H9 (cell line): ENCODE data around the gene DSN1. TPM values are rescaled to one million over a fixed set of nuclear protein-coding genes. Genes with fewer than 3 reads are reported as not detected.

Experiments
- DNase-seq: peaks from one replicate; pipeline ENCODE4 v3.0.0-alpha.2; 2017
- H2AFZ ChIP-seq: one replicate; pipeline ENCODE4 v1.6.1; 2013; ENCODE audit warnings: mild to moderate bottlenecking, low read length, control low read depth, moderate library complexity
- H2AK5ac ChIP-seq: 2 replicates; pipeline ENCODE4 v1.6.1; 2013; ENCODE audit warnings: low read length, control low read depth, mixed read lengths; ENCODE audit not compliant: insufficient read length
- H2BK120ac ChIP-seq: one replicate; pipeline ENCODE4 v1.6.1; 2013; ENCODE audit warnings: low read depth, mild to moderate bottlenecking, low read length, control low read depth, inconsistent platforms; ENCODE audit not compliant: poor library complexity, severe bottlenecking
- H2BK12ac ChIP-seq: 2 replicates; pipeline ENCODE4 v1.6.1; 2013; ENCODE audit warnings: low read length, control low read depth, mixed read lengths, low read depth; ENCODE audit not compliant: insufficient read length
- H2BK15ac ChIP-seq: 2 replicates; pipeline ENCODE4 v1.6.1; 2013; ENCODE audit warnings: low read depth, low read length, control low read depth
- H2BK20ac ChIP-seq: one replicate; pipeline ENCODE4 v1.6.1; 2013; ENCODE audit warnings: low read depth, mild to moderate bottlenecking, low read length, control low read depth, inconsistent platforms; ENCODE audit not compliant: poor library complexity, severe bottlenecking
- H2BK5ac ChIP-seq: 2 replicates; pipeline ENCODE4 v1.6.1; 2013; ENCODE audit warnings: low read length, control low read depth, mixed read lengths; ENCODE audit not compliant: insufficient read length
- H3K14ac ChIP-seq: 2 replicates; pipeline ENCODE4 v1.6.1; 2013; ENCODE audit warnings: low read length, control low read depth; ENCODE audit not compliant: insufficient read depth
- H3K18ac ChIP-seq: 2 replicates; pipeline ENCODE4 v1.6.1; 2013; ENCODE audit warnings: low read depth, mild to moderate bottlenecking, mixed read lengths, low read length, control low read depth; ENCODE audit not compliant: insufficient read length
- H3K23ac ChIP-seq: 2 replicates; pipeline ENCODE4 v1.6.1; 2013; ENCODE audit warnings: low read length, control low read depth, mixed read lengths, low read depth; ENCODE audit not compliant: insufficient read length
- H3K23me2 ChIP-seq: 2 replicates; pipeline ENCODE4 v1.6.1; 2013; ENCODE audit warnings: low read depth, mild to moderate bottlenecking, mixed read lengths, low read length, control low read depth; ENCODE audit not compliant: insufficient read length, poor library complexity, severe bottlenecking
- H3K27ac ChIP-seq: 2 replicates; pipeline ENCODE4 v1.5.1; 2013; ENCODE audit warnings: low read length, control low read depth, mixed read lengths, low read depth; ENCODE audit not compliant: insufficient read length
- H3K27me3 ChIP-seq: 2 replicates; pipeline ENCODE4 v1.6.1; 2013; ENCODE audit warnings: low read length, control low read depth, inconsistent platforms; ENCODE audit not compliant: insufficient read depth
- H3K4ac ChIP-seq: 2 replicates; pipeline ENCODE4 v1.6.1; 2013; ENCODE audit warnings: low read depth, mild to moderate bottlenecking, control low read depth, inconsistent platforms, low read length, moderate library complexity
- H3K4me1 ChIP-seq: 2 replicates; pipeline ENCODE4 v1.6.1; 2013; ENCODE audit warnings: low read length, control low read depth, inconsistent platforms; ENCODE audit not compliant: insufficient read depth
- H3K4me2 ChIP-seq: 2 replicates; pipeline ENCODE4 v1.6.1; 2013; ENCODE audit warnings: low read length, control low read depth, mixed read lengths; ENCODE audit not compliant: insufficient read length, insufficient read depth
- H3K56ac ChIP-seq: 2 replicates; pipeline ENCODE4 v1.6.1; 2013; ENCODE audit warnings: low read depth, mild to moderate bottlenecking, mixed read lengths, low read length, control low read depth; ENCODE audit not compliant: insufficient read length
- H3K79me1 ChIP-seq: 2 replicates; pipeline ENCODE4 v1.6.1; 2013; ENCODE audit warnings: low read depth, mild to moderate bottlenecking, moderate library complexity, low read length, control low read depth, inconsistent platforms; ENCODE audit not compliant: insufficient read depth, poor library complexity, severe bottlenecking
- H3K79me2 ChIP-seq: 2 replicates; pipeline ENCODE4 v1.6.1; 2013; ENCODE audit warnings: low read length, control low read depth, inconsistent platforms; ENCODE audit not compliant: insufficient read depth
- H3K9ac ChIP-seq: 2 replicates; pipeline ENCODE4 v1.6.1; 2013; ENCODE audit warnings: low read length, control low read depth, mixed read lengths; ENCODE audit not compliant: insufficient read length; ENCODE audit errors: extremely low read depth
- H3K9me3 ChIP-seq: one replicate; pipeline ENCODE4 v1.6.1; 2013; ENCODE audit warnings: low read depth, low read length, inconsistent platforms; ENCODE audit not compliant: control insufficient read depth
- H3T11ph ChIP-seq: one replicate; pipeline ENCODE4 v1.6.1; 2013; ENCODE audit warnings: mild to moderate bottlenecking, low read length, control low read depth, inconsistent platforms
- H4K20me1 ChIP-seq: one replicate; pipeline ENCODE4 v1.6.1; 2013; ENCODE audit not compliant: control insufficient read depth, insufficient read length, insufficient read depth
- H4K5ac ChIP-seq: 2 replicates; pipeline ENCODE4 v1.6.1; 2013; ENCODE audit warnings: low read depth, mild to moderate bottlenecking, mixed read lengths, low read length, control low read depth; ENCODE audit not compliant: insufficient read length
- H4K8ac ChIP-seq: replicated peaks from 2 replicates; pipeline ENCODE4 v1.6.1; 2013; ENCODE audit warnings: low read length, control low read depth, mixed read lengths, low read depth; ENCODE audit not compliant: insufficient read length
- H4K91ac ChIP-seq: 2 replicates; pipeline ENCODE4 v1.6.1; 2013; ENCODE audit warnings: low read depth, mild to moderate bottlenecking, moderate library complexity, mixed read lengths, low read length, control low read depth; ENCODE audit not compliant: insufficient read length
- H3K27ac Mint-ChIP-seq, 3 experiments: 2 replicates in 2 of 3; 3 replicates in 1 of 3; pipeline ENCODE4 v1.8.0; 2020 to 2021; ENCODE audit warnings: mixed read lengths in 3 of 3, mild to moderate bottlenecking in 1 of 3, moderate library complexity in 1 of 3
- H3K27me3 Mint-ChIP-seq: 2 replicates; pipeline ENCODE4 v1.8.0; 2021; ENCODE audit warnings: low read depth, mild to moderate bottlenecking, moderate library complexity, mixed read lengths
- H3K36me3 Mint-ChIP-seq, 3 experiments: 2 replicates in 2 of 3; 3 replicates in 1 of 3; pipeline ENCODE4 v1.8.0; 2020 to 2021; ENCODE audit warnings: low read depth in 3 of 3, mixed read lengths in 3 of 3; ENCODE audit not compliant: insufficient read depth in 1 of 3
- H3K4me1 Mint-ChIP-seq, 2 experiments: 2 replicates each; pipeline ENCODE4 v1.8.0; 2020; ENCODE audit warnings: mixed read lengths in 2 of 2
- H3K4me3 Mint-ChIP-seq, 2 experiments: 2 replicates in 1 of 2; 3 replicates in 1 of 2; pipeline ENCODE4 v1.8.0; 2020 to 2021; ENCODE audit warnings: mild to moderate bottlenecking in 2 of 2, mixed read lengths in 2 of 2, moderate library complexity in 1 of 2
- H3K9me3 Mint-ChIP-seq, 2 experiments: 2 replicates in 1 of 2; 3 replicates in 1 of 2; pipeline ENCODE4 v1.8.0; 2020; ENCODE audit warnings: mild to moderate bottlenecking in 2 of 2, mixed read lengths in 2 of 2, moderate library complexity in 1 of 2
- CTCF ChIP-seq: fragments of 200-600 bp; sonication (generic); conservative IDR thresholded peaks from 3 replicates; pipeline ENCODE4 v1.8.0; 2021; ENCODE audit warnings: antibody characterized with exemption, mild to moderate bottlenecking
- WGBS: extraction: QIAGEN DNeasy Blood & Tissue Kit; methylation state at CpG from one replicate; pipeline ENCODE4 v1.1.7; 2013; ENCODE audit warnings: missing lambda C conversion rate, low lambda C conversion rate, mixed read lengths; ENCODE audit not compliant: insufficient read length; ENCODE audit errors: extremely low coverage; 5-methylcytosine and 5-hydroxymethylcytosine counted together
- total RNA-seq: library from RNA; stranded (reverse); gene quantifications from 2 replicates; pipeline ENCODE4 v1.2.1, GENCODE V29; 2021

The DSN1 gene
- total RNA-seq, 1 experiment from 2014 or later = 22.8 TPM

- Mint-ChIP-seq H3K36me3 (peaks cover 29 to 45% (median 40%) of the 10 kb centered on the region in 3 experiments), H3K27ac (peak overlapping the region in 2 of 3 experiments; percentile 21 to 63; a peak in 1 of 7 replicates), H3K27me3 (no peaks in the 10 kb centered on the region), H3K4me1 (peaks cover 2 to 6% of the 10 kb centered on the region in 2 experiments; a peak in 3 of 4 replicates), H3K9me3 (no peaks in the 10 kb centered on the region), H3K4me3 (no peak overlapping the region)
- TF ChIP-seq CTCF = no peak
- Histone ChIP-seq H3K23me2 (no peaks in the 10 kb centered on the region), H2BK120ac (no peak overlapping the region), H3K56ac (no peak overlapping the region), H2BK5ac (no peak overlapping the region), H3K23ac (no peak overlapping the region), H3K27ac (no peak overlapping the region), H3K79me2 (no peaks in the 10 kb centered on the region), H4K91ac (no peak overlapping the region), H3K4me1 (no peaks in the 10 kb centered on the region), H3K14ac (no peak overlapping the region), H3T11ph (no peak overlapping the region), H3K27me3 (no peaks in the 10 kb centered on the region), H2BK12ac (no peak overlapping the region), H3K4ac (no peak overlapping the region), H4K8ac (no peak overlapping the region), H3K4me2 (no peak overlapping the region), H3K9ac (no peak overlapping the region), H4K5ac (no peak overlapping the region), H2BK20ac (no peak overlapping the region), H2AK5ac (no peak overlapping the region), H3K18ac (no peak overlapping the region), H3K9me3 (no peaks in the 10 kb centered on the region), H4K20me1 (peaks cover 2% of the 10 kb centered on the region), H3K79me1 (no peaks in the 10 kb centered on the region), H2BK15ac (no peak overlapping the region), H2AFZ (no peak overlapping the region)
- WGBS = no CpG with 5 or more reads among the region's 9 CpGs
- DNase-seq = no peak
Measured at GRCh38 chr20:36784900-36785299, 11.3 kb upstream of the DSN1 start.
